Activated naive CD4-positive, alpha-beta T cell treated with anti-CD3 and anti-CD28 coated beads for 36 hours (primary cell): Measurements from ENCODE around the gene ATP8B3. TPM values are rescaled to one million over a fixed set of nuclear protein-coding genes. Genes with fewer than 3 reads are reported as not detected.
A peak's percentile ranks its signal among the peaks of the same experiment; 100 is the strongest.

Source experiments
- CTCF ChIA-PET: fragments of 350-600 bp; sonication (Branson Sonifier 250); formaldehyde crosslinking; loops from one replicate; lab custom pipeline; 2021; ENCODE audit warnings: antibody characterized with exemption; lab: Charles Lee
- DNase-seq: peaks from one replicate; pipeline ENCODE4 v3.0.0-alpha.2; 2020
- H3K27ac Mint-ChIP-seq: one replicate; pipeline ENCODE4 v1.8.0; 2021; ENCODE audit warnings: mild to moderate bottlenecking, mixed read lengths
- H3K27me3 Mint-ChIP-seq: one replicate; pipeline ENCODE4 v1.8.0; 2021; ENCODE audit warnings: low read depth, mixed read lengths
- H3K36me3 Mint-ChIP-seq: one replicate; pipeline ENCODE4 v1.8.0; 2021; ENCODE audit warnings: low read depth, mixed read lengths
- H3K4me1 Mint-ChIP-seq: one replicate; pipeline ENCODE4 v1.8.0; 2021; ENCODE audit warnings: low read depth, mixed read lengths
- H3K4me3 Mint-ChIP-seq: one replicate; pipeline ENCODE4 v1.8.0; 2021; ENCODE audit warnings: mild to moderate bottlenecking, moderate library complexity, mixed read lengths
- H3K9me3 Mint-ChIP-seq: one replicate; pipeline ENCODE4 v1.8.0; 2021; ENCODE audit warnings: mixed read lengths
- intact Hi-C: fragments of 100-400 bp; cut with micrococcal nuclease; formaldehyde crosslinking; loops from one replicate; pipeline ENCODE4 v1.15.1; 2023
- total RNA-seq, 2 experiments: library from RNA; stranded (reverse); gene quantifications; one replicate each; pipeline ENCODE4 v1.2.3, GENCODE V29; 2021

Gene ATP8B3
- total RNA-seq, 2 experiments from 2014 or later: 6.1 to 8.4 TPM

DNA sequence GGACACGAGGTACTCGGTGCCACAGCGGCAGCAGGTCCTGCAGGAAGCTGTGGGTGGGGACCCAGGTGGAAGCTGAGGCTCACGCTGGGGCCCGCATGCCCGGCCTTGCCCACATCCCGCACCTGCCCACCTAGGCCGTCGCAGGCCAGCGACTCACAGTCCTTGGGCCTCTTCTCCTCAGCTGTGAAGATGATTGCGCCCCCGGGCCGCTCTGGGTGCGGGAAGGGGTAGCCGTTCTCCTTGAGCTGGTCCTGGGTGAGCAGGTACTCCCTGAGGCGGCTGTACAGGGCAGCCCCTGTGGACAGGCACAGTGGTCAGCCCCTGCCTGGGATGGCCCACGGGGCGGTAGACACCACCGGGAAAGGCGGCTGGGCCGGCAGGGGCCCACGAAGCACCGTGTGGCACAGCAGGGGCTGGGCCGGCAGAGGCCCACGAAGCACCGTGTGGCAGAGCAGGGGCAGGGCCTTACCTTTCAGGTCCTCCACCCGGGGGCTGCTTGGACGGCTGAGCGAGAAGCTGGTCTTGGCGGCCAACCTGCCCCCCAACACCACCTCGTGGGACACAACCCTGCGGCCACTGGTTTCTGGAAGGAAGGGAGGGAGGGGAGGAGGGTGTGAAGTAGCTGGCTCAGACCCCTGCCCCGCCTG lies 6.6 kb upstream of the ATP8B3 start:
- Mint-ChIP-seq H3K9me3 (no peaks in the 10 kb centered on the region), H3K36me3 (peaks cover 9% of the 10 kb centered on the region), H3K27ac (no peak overlapping the region), H3K27me3 (no peaks in the 10 kb centered on the region), H3K4me3 (no peak overlapping the region), H3K4me1 (no peaks in the 10 kb centered on the region)
- CTCF ChIA-PET: interaction anchor here (0.6 to 1.9 kb wide), 4 partner anchors 19 to 146 kb away, joined by 3 to 10 read pairs (median 3); no protein-coding TSS in a partner anchor
- intact Hi-C loops: no loop called here
- no peak for DNase-seq

DNA sequence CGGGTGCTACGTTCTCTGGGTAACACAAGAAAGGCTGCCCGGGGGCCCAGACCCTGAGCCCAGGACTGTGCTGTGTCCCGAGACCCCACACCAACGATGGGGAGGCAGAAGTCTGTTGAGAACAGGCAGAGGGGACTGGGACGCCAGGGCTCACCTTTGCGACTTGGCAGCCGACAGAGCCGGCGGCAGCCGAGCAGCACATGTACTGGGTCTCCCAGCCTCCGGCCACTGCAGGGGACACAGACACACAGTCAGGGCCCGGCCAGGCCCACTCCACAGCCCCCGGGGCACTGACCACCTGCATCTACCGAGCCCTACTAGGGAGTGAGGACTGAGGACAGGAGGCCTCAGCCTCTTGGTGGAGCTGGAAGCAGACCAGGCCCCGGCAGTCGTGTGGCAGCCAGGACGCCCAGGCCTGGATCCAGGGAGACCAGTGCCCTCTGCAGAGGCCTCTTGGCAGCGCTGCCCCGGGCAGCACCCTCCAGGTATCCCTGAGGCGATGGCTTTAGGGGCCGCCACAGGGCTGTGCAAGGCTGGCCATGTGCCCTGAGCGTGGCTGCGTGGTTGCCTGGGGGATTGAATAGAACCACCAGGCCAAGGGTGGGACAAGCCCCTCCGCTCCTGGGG lies 5.6 kb upstream of the ATP8B3 start:
- CTCF ChIA-PET: no interaction called here
- no peak overlapping the region for H3K27ac Mint-ChIP-seq
- no peaks in the 10 kb centered on the region for H3K9me3 Mint-ChIP-seq
- DNase-seq: no peak
- H3K27me3 Mint-ChIP-seq: no peaks in the 10 kb centered on the region
- peaks cover 5% of the 10 kb centered on the region for H3K4me1 Mint-ChIP-seq
- peaks cover 6% of the 10 kb centered on the region for H3K36me3 Mint-ChIP-seq
- intact Hi-C loops: no loop called here
- H3K4me3 Mint-ChIP-seq: no peak overlapping the region

DNA sequence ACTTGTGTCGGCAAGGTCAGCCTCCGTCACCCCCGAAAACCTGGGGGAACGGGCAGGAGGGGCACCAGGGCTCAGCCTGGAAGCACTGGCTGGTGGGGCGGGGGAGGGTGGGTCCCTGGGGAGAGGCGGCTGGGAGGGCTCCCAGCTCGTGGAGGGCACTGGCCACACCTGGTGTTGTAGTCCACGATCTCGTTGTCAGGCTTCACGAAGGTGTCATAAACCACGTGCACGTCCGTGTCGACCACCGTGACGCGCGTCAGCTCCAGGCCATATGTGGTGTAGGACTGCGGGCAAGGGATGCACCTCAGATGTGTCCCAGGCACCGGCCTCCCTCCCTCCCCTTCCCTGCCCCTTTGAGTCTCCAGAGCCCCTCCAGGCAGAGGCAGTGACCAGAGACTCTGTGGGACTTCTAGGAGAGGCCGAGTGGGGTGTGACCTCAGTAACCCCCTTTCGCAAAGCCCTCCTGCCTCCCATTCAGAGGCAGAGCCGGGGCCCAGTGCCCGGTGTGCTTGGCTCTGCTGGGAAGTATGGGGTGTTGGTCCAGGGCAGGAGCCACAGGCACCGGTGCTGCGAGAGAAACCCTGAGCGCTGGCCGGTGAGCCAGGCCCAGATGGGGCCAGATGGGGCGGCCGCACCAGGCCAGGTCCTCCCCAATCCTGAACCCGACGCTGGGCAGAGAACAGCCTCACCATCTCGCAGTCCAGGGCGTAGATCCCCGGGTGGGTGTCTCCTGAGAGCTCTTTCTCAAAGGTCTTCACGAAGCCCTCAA lies 4.6 kb upstream of the ATP8B3 start:
- peaks cover 5% of the 10 kb centered on the region for H3K36me3 Mint-ChIP-seq

DNA sequence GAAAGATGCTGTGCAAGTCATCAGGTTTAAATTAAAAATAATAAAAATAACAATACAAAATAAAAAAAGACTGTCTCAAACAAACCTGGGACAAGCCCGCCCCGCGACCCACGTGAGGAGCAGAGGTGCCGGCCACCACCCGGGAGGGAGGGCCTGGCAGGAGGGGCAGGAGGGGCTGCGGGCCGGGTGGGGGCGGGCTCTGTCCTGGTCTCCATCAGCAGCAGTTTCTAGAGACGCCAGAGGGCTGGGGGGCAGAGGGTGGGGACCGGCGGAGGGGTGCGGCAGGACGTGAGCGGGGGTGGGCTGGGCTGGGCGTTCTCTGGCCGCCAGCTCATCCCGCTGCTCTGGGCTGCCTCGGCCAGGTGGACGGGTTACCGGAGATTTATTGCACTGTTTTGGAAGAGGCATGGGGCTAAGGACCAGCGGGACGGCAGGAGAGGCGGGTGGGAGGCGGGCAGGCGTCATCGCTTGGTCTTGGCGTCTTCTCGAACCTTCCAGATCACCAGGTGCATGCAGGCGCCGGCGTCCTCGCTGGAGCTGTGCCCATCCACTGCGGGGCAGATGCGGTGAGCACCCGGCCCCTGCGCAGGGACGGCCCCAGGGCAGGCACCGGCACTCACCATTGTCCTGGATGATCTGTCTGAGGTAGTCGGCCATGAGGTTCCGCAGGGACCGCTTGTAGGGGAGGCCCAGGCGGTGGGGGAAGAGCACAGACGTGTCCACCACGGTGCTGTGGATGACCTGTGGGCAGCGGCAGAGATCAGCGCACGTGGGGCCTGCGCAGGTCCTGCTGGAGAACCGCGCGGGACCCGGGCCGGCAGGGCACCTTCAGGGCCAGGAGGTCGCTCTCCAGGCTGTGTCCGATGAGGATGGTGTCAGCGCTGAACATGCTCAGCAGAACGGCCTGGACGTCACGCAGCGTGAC lies 3.8 kb upstream of the ATP8B3 start:
- Mint-ChIP-seq H3K4me3 (no peak overlapping the region), H3K36me3 (peaks cover 5% of the 10 kb centered on the region), H3K9me3 (no peaks in the 10 kb centered on the region), H3K27ac (no peak overlapping the region), H3K27me3 (no peaks in the 10 kb centered on the region), H3K4me1 (peaks cover 13% of the 10 kb centered on the region)
- no peak for DNase-seq
- intact Hi-C loops: no loop called here
- CTCF ChIA-PET: no interaction called here

More for the DNA sequence above, 4.6 kb upstream of the ATP8B3 start:
- no peak overlapping the region for H3K4me3 Mint-ChIP-seq
- peaks cover 9% of the 10 kb centered on the region for H3K4me1 Mint-ChIP-seq
- no peaks in the 10 kb centered on the region for H3K9me3 Mint-ChIP-seq
- H3K27me3 Mint-ChIP-seq: no peaks in the 10 kb centered on the region
- intact Hi-C loops: no loop called here
- no peak overlapping the region for H3K27ac Mint-ChIP-seq
- CTCF ChIA-PET: no interaction called here
- no peak for DNase-seq

DNA sequence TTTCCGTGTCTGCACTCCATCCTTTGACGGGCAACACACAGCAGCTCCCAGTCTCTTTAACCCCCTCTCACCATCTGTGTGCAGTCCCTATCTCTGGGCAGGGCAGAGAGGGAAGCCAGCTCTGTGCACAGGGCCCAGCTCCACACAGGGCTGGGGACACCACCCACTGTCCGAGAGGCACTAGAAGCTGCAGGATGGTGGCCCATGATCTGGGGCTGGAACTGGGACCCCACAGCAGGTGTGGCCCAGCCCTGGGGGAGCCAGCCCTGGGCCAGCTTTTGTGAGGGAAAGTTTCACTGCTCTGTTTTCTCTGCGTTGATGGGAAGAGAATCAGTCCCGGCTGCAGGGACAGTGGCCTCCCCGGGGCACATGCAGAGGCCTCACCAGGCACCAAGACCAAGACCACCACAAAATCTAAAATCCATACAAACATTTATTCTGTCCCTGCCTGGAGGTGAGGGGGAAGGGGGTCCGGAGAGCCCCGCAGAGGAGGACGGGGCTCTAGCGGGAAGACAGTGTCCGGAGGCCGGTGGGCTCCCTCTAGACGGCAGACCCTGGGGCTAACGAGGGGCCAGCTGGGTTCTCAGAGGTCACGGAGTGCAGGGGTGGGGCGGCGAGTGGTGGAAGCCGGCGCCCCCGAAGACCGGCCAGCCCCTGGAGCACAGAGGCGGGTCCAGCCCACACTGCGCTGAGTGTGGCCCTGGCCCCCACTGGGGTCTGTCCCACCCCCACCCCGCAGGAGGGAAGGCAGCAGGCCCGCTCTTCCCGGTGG lies 2.9 kb upstream of the ATP8B3 start:
- intact Hi-C loops: loop anchor here (5.0 kb wide), 1 partner anchor 38 kb away; no protein-coding TSS in a partner anchor
- H3K4me1 Mint-ChIP-seq: peaks cover 13% of the 10 kb centered on the region
- H3K36me3 Mint-ChIP-seq: peaks cover 2% of the 10 kb centered on the region
- CTCF ChIA-PET: interaction anchor here (1.5 to 1.7 kb wide), 2 partner anchors 11 to 19 kb away, joined by 3 to 6 read pairs; no protein-coding TSS in a partner anchor
- H3K4me3 Mint-ChIP-seq: peak overlapping the region; percentile 18
- DNase-seq: no peak
- H3K27me3 Mint-ChIP-seq: no peaks in the 10 kb centered on the region
- H3K9me3 Mint-ChIP-seq: no peaks in the 10 kb centered on the region
- no peak overlapping the region for H3K27ac Mint-ChIP-seq

DNA sequence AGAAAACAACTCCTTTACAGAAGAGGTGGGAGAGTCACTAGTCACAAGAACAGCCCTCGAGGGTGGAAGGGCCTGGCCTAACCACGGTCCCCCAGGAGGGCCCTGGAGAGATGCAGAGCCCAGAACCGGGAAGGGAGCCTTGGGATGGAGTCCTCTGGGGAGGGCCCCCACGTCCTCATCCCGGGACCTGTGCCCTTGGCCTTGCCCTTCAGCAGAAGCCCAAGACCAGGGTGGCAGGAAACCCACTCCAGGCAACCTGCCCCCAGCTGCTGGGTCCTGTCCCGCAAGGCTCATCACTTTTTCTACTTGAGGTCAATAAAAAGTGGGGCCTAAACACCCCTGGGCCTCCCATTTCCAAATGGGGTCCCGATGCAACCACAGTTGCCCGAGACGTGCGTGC lies 2.3 kb upstream of the ATP8B3 start:
- H3K9me3 Mint-ChIP-seq: no peaks in the 10 kb centered on the region
- H3K4me1 Mint-ChIP-seq: peaks cover 13% of the 10 kb centered on the region
- peaks cover 2% of the 10 kb centered on the region for H3K36me3 Mint-ChIP-seq
- no peaks in the 10 kb centered on the region for H3K27me3 Mint-ChIP-seq
- H3K27ac Mint-ChIP-seq: no peak overlapping the region
- no peak overlapping the region for H3K4me3 Mint-ChIP-seq
- no peak for DNase-seq
- intact Hi-C loops: loop anchor here (5.0 kb wide), 1 partner anchor 37 kb away; no protein-coding TSS in a partner anchor
- CTCF ChIA-PET: interaction anchor here (0.8 to 1.7 kb wide), 5 partner anchors 12 to 142 kb away, joined by 3 to 6 read pairs (median 4); no protein-coding TSS in a partner anchor

DNA sequence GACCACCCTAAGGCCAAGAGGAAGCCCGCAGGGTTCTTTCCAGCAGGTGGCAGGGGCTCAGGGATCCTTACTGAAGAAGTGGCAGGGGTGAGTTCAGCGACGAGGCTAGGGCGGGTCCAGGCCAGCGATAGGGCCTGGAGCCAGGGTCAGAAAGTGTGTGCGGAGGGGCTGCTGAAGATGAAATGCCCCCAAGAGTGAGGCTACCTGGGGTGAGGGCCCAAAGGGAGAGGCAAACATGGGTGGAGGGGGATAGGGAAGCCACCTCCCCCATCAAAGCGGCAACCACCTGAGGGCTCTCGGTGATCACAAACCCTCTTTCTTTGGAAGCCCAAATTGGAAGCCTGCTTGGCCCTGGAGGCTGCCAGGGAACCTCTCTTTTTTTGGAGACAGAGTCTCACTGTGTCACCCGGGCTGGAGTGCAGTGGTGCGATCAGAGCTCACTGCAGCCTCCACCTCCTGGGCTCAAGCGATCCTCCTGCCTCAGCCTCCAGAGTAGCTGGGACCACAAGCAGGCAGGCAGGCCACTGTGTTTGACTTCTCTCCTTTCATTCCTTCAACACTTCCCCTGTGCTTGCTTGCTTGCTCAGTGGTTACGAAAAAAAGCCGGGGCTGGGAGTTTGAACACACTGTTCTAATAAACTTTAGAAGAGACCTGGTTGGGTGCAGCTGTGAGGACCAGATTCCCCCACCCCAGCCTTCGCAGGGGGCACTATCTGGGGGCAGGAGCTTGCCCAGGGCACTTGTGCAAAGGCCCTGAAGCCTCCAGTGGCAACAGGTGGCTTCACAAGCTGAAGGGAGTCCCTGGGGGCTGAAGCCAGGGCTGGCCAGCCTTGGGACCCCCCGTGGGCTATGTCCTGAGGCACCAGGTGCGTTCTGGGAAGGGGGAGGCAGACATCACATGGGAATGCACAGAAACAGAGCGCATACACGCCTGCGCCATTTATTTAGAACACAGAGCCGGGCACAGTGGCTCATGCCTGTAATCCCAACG lies 1.4 kb upstream of the ATP8B3 start:
- Mint-ChIP-seq H3K36me3 (peaks cover 2% of the 10 kb centered on the region), H3K27ac (no peak overlapping the region), H3K27me3 (no peaks in the 10 kb centered on the region), H3K4me1 (peaks cover 13% of the 10 kb centered on the region), H3K4me3 (peak overlapping the region; percentile 92), H3K9me3 (no peaks in the 10 kb centered on the region)
- DNase-seq: no peak
- intact Hi-C loops: loop anchor here (2.0 to 5.0 kb wide), 2 partner anchors 25 to 36 kb away; no protein-coding TSS in a partner anchor
- CTCF ChIA-PET: interaction anchor here (0.8 to 1.7 kb wide), 5 partner anchors 12 to 141 kb away, joined by 3 to 6 read pairs (median 4); no protein-coding TSS in a partner anchor

DNA sequence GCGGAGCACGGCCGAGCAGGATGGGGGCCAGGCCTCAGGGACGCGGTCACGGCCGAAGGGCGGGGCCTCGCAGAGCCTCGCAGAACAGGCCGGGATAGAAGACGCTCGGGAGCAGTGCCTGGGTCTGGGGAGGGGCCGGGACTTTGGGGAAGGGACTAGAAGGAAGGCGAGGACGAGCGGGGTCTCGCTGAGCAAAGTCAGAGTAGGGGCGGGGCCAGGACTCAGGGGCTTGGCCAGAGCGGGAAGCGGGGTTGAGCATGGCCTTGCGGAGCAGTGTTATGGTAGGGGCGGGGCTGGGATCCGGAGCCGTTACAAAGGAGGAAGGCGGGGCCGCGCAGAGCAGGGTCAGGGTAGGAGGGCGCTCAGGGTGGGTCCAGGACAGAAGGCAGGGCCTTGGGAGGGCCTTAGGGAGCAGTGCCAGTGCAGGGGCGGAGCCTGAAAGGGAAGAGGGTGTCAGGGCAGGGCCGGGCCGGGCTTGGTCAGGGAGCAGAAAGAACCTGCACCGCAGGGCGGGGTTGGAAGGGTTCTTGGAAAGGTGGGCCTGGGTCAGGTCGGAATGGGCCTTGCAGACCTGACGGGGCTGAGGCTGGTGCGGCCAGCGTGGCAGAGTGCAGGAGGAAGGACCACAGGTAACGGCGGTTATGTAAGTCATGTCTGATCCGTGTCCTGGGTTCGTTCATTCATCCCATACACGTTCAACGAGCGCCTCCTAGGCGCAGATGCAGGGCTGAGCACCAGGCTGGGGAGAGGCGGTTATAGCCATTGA lies 533 bp upstream of the ATP8B3 start:
- Mint-ChIP-seq H3K36me3 (peaks cover 2% of the 10 kb centered on the region), H3K4me1 (peaks cover 13% of the 10 kb centered on the region), H3K4me3 (peak overlapping the region; percentile 92), H3K9me3 (no peaks in the 10 kb centered on the region), H3K27ac (peak overlapping the region; percentile 88), H3K27me3 (no peaks in the 10 kb centered on the region)
- DNase-seq: peak; percentile 94
- CTCF ChIA-PET: interaction anchor here (1.3 to 1.7 kb wide), 2 partner anchors 13 to 26 kb away, joined by 4 to 6 read pairs; no protein-coding TSS in a partner anchor
- intact Hi-C loops: loop anchor here (1.0 to 5.0 kb wide), 4 partner anchors 24 to 322 kb away; partner anchors contain the start of genes PCSK4 and REXO1

DNA sequence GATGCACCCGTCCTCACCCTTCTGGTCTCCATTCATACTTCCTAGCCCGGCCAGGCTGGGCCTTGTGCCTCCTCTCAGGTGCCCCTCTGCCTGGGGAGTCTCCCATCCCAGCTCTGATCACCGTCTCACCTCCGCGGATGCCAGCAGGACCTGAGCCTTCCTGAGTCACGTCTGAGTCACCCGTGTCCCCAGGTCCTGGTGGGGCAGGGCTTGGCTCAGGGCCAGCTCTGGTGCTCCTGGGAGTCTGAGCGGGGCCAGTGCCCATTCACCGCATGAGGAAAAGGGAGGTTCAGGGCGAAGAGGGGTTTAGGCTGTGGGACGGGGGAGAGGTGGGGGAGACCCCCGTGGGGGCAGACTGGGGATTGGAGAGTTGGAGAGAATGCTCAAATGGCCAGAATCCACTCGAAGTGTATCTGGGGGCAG lies 593 bp downstream of the ATP8B3 start:
- Mint-ChIP-seq H3K27ac (peak overlapping the region; percentile 22), H3K4me3 (peak overlapping the region; percentile 75), H3K27me3 (no peaks in the 10 kb centered on the region), H3K4me1 (peaks cover 13% of the 10 kb centered on the region), H3K9me3 (no peaks in the 10 kb centered on the region), H3K36me3 (peaks cover 1% of the 10 kb centered on the region)
- intact Hi-C loops: loop anchor here (5.0 kb wide), 1 partner anchor 34 kb away; no protein-coding TSS in a partner anchor
- DNase-seq: peak; percentile 72
- CTCF ChIA-PET: interaction anchor here (1.1 to 1.7 kb wide), 2 partner anchors 18 to 27 kb away, joined by 4 to 6 read pairs; no protein-coding TSS in a partner anchor
